ENCODE measurements around the gene PALLD.

The PALLD gene

GRCh38 chr4:168743131-168743530, 246.3 kb downstream of the PALLD start:
- peaks cover 8% of the 10 kb centered on the region for H3K27me3 Mint-ChIP-seq
- H3K36me3 Mint-ChIP-seq = no peaks in the 10 kb centered on the region
- no peak overlapping the region for H3K27ac Mint-ChIP-seq
- no peaks in the 10 kb centered on the region for H3K9me3 Mint-ChIP-seq
- H3K4me3 Mint-ChIP-seq = no peak overlapping the region
- H3K4me1 Mint-ChIP-seq = no peaks in the 10 kb centered on the region

DNA sequence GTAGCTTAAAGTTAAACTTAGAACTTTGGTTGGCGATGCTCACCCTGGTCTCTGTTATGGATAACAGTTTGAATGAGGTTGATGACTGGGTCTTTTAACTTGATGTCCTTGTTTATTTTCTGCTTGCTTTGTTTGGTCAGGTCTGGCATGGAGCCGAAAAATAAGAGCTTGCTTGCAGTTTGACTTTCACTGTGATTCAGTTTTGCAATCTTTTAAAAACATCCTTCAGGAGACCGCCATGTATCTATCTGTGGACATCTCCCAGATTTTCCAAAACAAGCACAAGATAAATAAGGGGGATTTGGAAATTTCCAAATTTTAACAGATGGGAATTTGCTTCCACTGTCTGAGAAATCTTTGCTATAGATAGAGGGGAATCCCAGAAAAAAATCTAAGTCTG, 246.7 kb downstream of the PALLD start:
- no peaks in the 10 kb centered on the region for H3K9me3 Mint-ChIP-seq
- H3K36me3 Mint-ChIP-seq = no peaks in the 10 kb centered on the region
- no peak overlapping the region for H3K27ac Mint-ChIP-seq
- no peaks in the 10 kb centered on the region for H3K4me1 Mint-ChIP-seq
- H3K27me3 Mint-ChIP-seq = peaks cover 8% of the 10 kb centered on the region
- no peak overlapping the region for H3K4me3 Mint-ChIP-seq

GRCh38 chr4:168744021-168744420, 247.2 kb downstream of the PALLD start:
- H3K4me1 Mint-ChIP-seq = no peaks in the 10 kb centered on the region
- no peak overlapping the region for H3K4me3 Mint-ChIP-seq
- no peaks in the 10 kb centered on the region for H3K9me3 Mint-ChIP-seq
- peaks cover 8% of the 10 kb centered on the region for H3K27me3 Mint-ChIP-seq
- H3K27ac Mint-ChIP-seq = no peak overlapping the region
- no peaks in the 10 kb centered on the region for H3K36me3 Mint-ChIP-seq

GRCh38 chr4:168748807-168749206, 252.0 kb downstream of the PALLD start:
- peaks cover 8% of the 10 kb centered on the region for H3K27me3 Mint-ChIP-seq
- H3K27ac Mint-ChIP-seq = no peak overlapping the region
- H3K4me1 Mint-ChIP-seq = no peaks in the 10 kb centered on the region
- H3K36me3 Mint-ChIP-seq = no peaks in the 10 kb centered on the region
- H3K9me3 Mint-ChIP-seq = no peaks in the 10 kb centered on the region
- no peak overlapping the region for H3K4me3 Mint-ChIP-seq

GRCh38 chr4:168751263-168752225, 254.7 kb downstream of the PALLD start:
- Mint-ChIP-seq H3K36me3 (no peaks in the 10 kb centered on the region), H3K4me1 (no peaks in the 10 kb centered on the region), H3K27ac (no peak overlapping the region), H3K4me3 (no peak overlapping the region), H3K9me3 (no peaks in the 10 kb centered on the region), H3K27me3 (peaks cover 6% of the 10 kb centered on the region)

- Mint-ChIP-seq H3K4me1 (no peaks in the 10 kb centered on the region), H3K9me3 (no peaks in the 10 kb centered on the region), H3K36me3 (no peaks in the 10 kb centered on the region), H3K4me3 (no peak overlapping the region), H3K27me3 (no peaks in the 10 kb centered on the region), H3K27ac (no peak overlapping the region)
These were observed 259.0 kb downstream of the PALLD start for GRCh38 chr4:168755598-168756477.

- no peaks in the 10 kb centered on the region for H3K27me3 Mint-ChIP-seq
- H3K4me1 Mint-ChIP-seq = no peaks in the 10 kb centered on the region
These were observed 260.6 kb downstream of the PALLD start for GRCh38 chr4:168757500-168757899.

GRCh38 chr4:168758351-168758876, 261.6 kb downstream of the PALLD start:
- Mint-ChIP-seq H3K9me3 (no peaks in the 10 kb centered on the region), H3K36me3 (no peaks in the 10 kb centered on the region), H3K4me1 (no peaks in the 10 kb centered on the region), H3K27me3 (no peaks in the 10 kb centered on the region), H3K4me3 (no peak overlapping the region), H3K27ac (no peak overlapping the region)

More at GRCh38 chr4:168757500-168757899, 260.6 kb downstream of the PALLD start:
- Mint-ChIP-seq H3K36me3 (no peaks in the 10 kb centered on the region), H3K27ac (no peak overlapping the region), H3K4me3 (no peak overlapping the region), H3K9me3 (no peaks in the 10 kb centered on the region)

- Mint-ChIP-seq H3K36me3 (no peaks in the 10 kb centered on the region), H3K4me1 (no peaks in the 10 kb centered on the region), H3K9me3 (no peaks in the 10 kb centered on the region), H3K27ac (no peak overlapping the region), H3K4me3 (no peak overlapping the region), H3K27me3 (no peaks in the 10 kb centered on the region)
These were observed 262.5 kb downstream of the PALLD start for GRCh38 chr4:168759321-168759720.

DNA sequence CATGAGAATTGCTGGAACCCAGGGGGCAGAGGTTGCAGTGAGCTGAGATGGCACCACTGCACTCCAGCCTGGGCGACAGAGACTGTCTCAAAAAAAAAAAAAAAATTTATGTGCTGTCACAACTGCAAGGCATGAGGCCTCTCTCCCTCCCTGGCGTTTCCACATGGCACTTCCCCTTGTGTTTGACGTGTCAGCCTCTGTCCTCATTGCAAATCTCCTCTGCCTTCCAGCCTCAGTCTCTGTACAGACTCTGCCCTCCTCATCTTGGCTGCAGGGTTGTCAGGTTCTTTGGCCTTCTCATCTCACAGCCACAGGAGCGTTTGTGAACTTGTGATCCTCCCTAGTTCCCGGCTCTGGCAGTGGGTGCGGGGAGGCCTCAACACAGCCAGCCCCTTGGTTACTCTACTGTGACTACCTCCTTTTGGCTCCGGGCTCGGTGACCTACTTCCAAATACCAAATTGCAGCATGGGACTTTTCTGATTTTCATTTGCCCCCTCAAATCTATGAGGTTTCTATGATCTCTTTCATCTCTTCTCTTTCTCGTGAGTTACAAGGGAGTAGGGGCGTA, 263.2 kb downstream of the PALLD start:
- H3K27ac Mint-ChIP-seq = no peak overlapping the region

DNA sequence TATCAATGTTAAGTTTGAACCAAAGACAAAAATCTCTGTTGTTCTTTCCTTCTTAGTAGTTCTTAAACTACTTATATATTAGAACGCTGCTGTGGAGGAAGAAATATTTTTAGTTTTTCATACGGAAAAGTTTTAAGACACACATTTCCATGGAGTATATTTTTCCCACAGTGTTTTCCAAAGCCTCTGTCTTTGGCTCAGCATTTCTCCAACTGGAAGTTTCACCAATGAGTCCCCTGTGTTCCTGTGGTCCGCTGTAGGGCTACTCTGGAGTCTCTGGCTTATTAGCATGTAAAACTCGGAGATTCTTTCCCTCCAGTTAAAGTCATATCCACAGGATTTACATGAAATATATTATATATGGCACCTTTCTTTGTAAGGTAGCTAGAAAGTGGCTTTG, 264.2 kb downstream of the PALLD start:
- H3K4me3 Mint-ChIP-seq = no peak overlapping the region
- no peaks in the 10 kb centered on the region for H3K27me3 Mint-ChIP-seq
- no peaks in the 10 kb centered on the region for H3K4me1 Mint-ChIP-seq
- H3K27ac Mint-ChIP-seq = no peak overlapping the region
- no peaks in the 10 kb centered on the region for H3K9me3 Mint-ChIP-seq
- no peaks in the 10 kb centered on the region for H3K36me3 Mint-ChIP-seq

More for the DNA sequence above, 263.2 kb downstream of the PALLD start:
- Mint-ChIP-seq H3K4me3 (no peak overlapping the region), H3K27me3 (no peaks in the 10 kb centered on the region), H3K4me1 (no peaks in the 10 kb centered on the region), H3K9me3 (no peaks in the 10 kb centered on the region), H3K36me3 (no peaks in the 10 kb centered on the region)

DNA sequence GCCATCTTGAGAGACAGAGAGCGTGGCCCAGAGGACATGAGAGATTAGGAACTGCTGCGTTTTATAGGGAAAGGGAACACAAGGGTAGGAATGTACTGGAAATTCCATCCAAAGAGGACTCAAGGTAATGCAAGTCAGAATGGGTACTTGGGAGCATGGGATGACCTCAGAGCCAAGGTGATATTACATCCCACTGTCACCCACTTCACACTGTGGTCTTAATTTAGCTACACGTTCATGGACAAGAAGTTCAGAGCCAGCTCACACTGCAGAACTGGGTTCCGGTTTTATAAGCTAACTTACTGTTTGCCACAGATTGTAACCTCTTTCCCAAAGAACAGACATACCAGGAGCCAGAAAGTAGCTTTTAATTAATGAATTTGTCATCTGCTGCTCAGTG, 268.5 kb downstream of the PALLD start:
- H3K27me3 Mint-ChIP-seq = no peaks in the 10 kb centered on the region
- H3K4me1 Mint-ChIP-seq = no peaks in the 10 kb centered on the region
- H3K27ac Mint-ChIP-seq = no peak overlapping the region
- no peak overlapping the region for H3K4me3 Mint-ChIP-seq
- no peaks in the 10 kb centered on the region for H3K9me3 Mint-ChIP-seq
- H3K36me3 Mint-ChIP-seq = no peaks in the 10 kb centered on the region

DNA sequence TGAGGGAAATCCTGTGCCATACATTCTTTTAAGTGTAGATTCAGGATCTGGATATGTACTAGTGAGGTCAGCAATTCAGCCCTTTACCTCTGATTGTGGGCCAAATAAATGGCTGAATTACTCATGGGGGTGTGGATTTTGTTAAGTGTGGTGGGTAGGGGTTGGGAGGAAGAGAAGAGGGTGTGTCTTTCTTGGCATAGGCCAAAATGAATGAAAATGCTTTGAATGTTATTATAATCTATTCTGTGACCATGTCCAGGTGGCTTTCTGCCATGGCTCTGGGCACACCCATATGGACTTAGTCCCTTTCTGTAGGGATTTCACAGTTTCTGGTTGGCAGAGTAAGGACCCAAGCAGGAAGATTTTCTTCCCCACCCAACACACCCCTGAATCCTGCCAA, 268.9 kb downstream of the PALLD start:
- H3K27ac Mint-ChIP-seq = no peak overlapping the region
- H3K27me3 Mint-ChIP-seq = no peaks in the 10 kb centered on the region
- H3K4me1 Mint-ChIP-seq = no peaks in the 10 kb centered on the region
- no peaks in the 10 kb centered on the region for H3K36me3 Mint-ChIP-seq
- H3K4me3 Mint-ChIP-seq = no peak overlapping the region
- no peaks in the 10 kb centered on the region for H3K9me3 Mint-ChIP-seq

GRCh38 chr4:168766604-168767316, 269.9 kb downstream of the PALLD start:
- Mint-ChIP-seq H3K36me3 (no peaks in the 10 kb centered on the region), H3K27ac (no peak overlapping the region), H3K4me3 (no peak overlapping the region), H3K4me1 (no peaks in the 10 kb centered on the region), H3K9me3 (no peaks in the 10 kb centered on the region), H3K27me3 (no peaks in the 10 kb centered on the region)

DNA sequence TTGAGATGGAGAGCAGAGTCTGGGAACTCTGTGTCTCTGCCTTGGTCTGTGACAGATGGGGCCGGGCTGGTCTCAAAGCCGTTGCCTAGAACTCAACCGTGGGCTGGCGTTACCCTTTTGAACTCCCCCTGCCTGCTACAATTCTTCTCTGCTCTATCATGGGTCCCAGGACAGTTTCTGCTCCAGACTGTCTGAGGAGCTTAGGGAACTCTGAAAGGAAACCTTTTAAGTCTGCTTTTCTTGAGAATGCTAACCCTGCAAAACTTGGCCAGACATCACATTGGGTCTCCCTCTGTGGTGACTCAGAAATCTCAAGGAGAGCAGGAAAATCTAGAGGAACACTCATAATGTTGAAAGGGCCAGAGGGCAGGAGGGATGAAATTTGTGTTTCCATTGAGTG, 272.6 kb downstream of the PALLD start:
- H3K9me3 Mint-ChIP-seq = no peaks in the 10 kb centered on the region
- no peaks in the 10 kb centered on the region for H3K36me3 Mint-ChIP-seq
- H3K4me1 Mint-ChIP-seq = no peaks in the 10 kb centered on the region
- no peak overlapping the region for H3K4me3 Mint-ChIP-seq
- H3K27me3 Mint-ChIP-seq = peaks cover 2% of the 10 kb centered on the region
- H3K27ac Mint-ChIP-seq = no peak overlapping the region

All from activated naive CD4-positive, alpha-beta T cell treated with anti-CD3 and anti-CD28 coated beads, Interleukin-2, amount 50 U/mL, for 24 hours (primary cell).